Measurements from ENCODE around the gene NAA25. TPM values are rescaled to one million over a fixed set of nuclear protein-coding genes. Genes with fewer than 3 reads are reported as not detected.
"Not testable (repeated sequence)": the region's sequence is repeated elsewhere in the genome, so short reads cannot be mapped to it uniquely, and the experiment has no call there.

Gene NAA25
- total RNA-seq, 4 donors from 2014 or later, result 13.9 to 30.8 (median 23.0) TPM

- DNase-seq (ENCODE audit: low spot score in 2 of 2), result peak in 1 of 2 donors; percentile 18
- H3K4me3 ChIP-seq (ENCODE audit: low read depth, poor library complexity, severe bottlenecking), result no peak overlapping the region
- WGBS, 2 donors, result 86 to 88% methylated on average over 8 of the region's 8 CpGs
- no peak for TF ChIP-seq POLR2A (IDR thresholded peaks at IDR 0.05)
- TF ChIP-seq, protein P1, sequence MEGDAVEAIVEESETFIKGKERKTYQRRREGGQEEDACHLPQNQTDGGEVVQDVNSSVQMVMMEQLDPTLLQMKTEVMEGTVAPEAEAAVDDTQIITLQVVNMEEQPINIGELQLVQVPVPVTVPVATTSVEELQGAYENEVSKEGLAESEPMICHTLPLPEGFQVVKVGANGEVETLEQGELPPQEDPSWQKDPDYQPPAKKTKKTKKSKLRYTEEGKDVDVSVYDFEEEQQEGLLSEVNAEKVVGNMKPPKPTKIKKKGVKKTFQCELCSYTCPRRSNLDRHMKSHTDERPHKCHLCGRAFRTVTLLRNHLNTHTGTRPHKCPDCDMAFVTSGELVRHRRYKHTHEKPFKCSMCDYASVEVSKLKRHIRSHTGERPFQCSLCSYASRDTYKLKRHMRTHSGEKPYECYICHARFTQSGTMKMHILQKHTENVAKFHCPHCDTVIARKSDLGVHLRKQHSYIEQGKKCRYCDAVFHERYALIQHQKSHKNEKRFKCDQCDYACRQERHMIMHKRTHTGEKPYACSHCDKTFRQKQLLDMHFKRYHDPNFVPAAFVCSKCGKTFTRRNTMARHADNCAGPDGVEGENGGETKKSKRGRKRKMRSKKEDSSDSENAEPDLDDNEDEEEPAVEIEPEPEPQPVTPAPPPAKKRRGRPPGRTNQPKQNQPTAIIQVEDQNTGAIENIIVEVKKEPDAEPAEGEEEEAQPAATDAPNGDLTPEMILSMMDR (IDR thresholded peaks at IDR 0.05), result no peak
- intact Hi-C loops (cut with DNase I; ENCODE audit: low total_unique reads), result no loop called here
These were observed 4.7 kb downstream of the NAA25 start for GRCh38 chr12:112103758-112104503.

GRCh38 chr12:112102746-112103145 lies 5.8 kb downstream of the NAA25 start:
- DNase-seq (ENCODE audit: low spot score in 2 of 2), result peak in 1 of 2 donors; percentile 48
- intact Hi-C loops (cut with DNase I; ENCODE audit: low total_unique reads); H3K4me3 ChIP-seq (ENCODE audit: low read depth, poor library complexity, severe bottlenecking): not testable (repeated sequence)
- 94 to 97% methylated on average over 19 of the region's 19 CpGs for WGBS, 2 donors

DNA sequence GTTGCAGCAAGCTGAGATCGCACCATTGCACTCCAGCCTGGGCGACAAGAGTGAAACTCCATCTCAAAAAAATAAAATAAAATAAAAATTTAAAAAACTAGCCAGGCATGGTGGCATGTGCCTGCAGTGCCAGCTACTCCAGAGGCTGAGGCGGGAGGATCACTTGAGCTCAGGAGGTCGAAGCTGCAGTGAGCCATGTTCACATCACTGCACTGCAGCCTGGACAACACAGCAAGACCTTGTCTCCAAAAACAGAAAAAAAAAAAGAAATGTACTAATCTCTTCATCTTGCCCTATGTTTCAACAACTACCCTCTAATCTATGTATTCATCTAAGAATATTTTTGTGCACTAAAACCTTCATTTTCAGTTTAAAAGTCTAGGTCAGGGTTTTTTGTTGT lies 6.5 kb downstream of the NAA25 start:
- TF ChIP-seq, protein P1 (IDR thresholded peaks at IDR 0.05), result no peak
- no peak for TF ChIP-seq POLR2A (IDR thresholded peaks at IDR 0.05)
- intact Hi-C loops (cut with DNase I; ENCODE audit: low total_unique reads), result no loop called here
- H3K4me3 ChIP-seq (ENCODE audit: low read depth, poor library complexity, severe bottlenecking), result no peak overlapping the region
- DNase-seq (ENCODE audit: low spot score in 2 of 2), result peak in 1 of 2 donors; percentile 36
- 83 to 95% methylated on average over 4 of the region's 4 CpGs for WGBS, 2 donors

DNA sequence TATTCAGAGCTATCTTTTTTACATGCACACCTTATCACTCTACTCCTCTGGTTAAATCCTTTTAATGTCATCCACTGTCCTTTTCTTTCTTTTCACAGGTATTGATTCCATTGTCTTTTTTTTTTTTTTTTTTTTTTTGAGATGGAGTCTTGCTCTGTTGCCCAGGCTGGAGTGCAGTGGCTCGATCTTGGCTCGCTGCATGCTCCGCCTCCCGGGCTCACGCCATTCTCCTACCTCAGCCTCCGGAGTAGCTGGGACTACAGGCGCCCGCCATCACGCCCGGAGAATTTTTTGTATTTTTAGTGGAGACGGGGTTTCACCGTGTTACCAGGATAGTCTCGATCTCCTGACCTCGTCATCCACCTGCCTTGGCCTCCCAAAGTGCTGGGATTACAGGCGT lies 8.1 kb downstream of the NAA25 start:
- 94 to 99% methylated on average over 15 of the region's 15 CpGs for WGBS, 2 donors
- intact Hi-C loops (cut with DNase I; ENCODE audit: low total_unique reads); DNase-seq (ENCODE audit: low spot score in 2 of 2); H3K4me3 ChIP-seq (ENCODE audit: low read depth, poor library complexity, severe bottlenecking): not testable (repeated sequence)

DNA sequence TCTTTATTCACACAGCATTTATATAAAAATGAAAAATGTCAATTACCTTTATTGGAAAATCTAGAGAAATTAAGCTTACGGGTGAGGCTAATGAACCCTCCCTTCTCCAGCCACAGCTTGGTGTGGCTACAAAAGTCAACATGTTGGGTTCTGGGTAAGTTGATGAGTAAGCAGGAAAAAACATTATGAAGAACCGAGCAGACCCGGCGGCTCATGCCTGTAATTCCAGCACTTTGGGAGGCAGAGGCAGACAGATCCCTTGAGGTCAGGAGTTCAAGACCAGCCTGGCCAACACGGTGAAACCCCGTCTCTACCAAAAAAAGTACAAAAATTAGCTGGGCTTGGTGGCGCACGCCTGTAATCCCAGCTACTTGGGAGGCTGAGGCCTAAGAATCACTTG lies 10.9 kb downstream of the NAA25 start:
- WGBS, 2 donors, result 92 to 94% methylated on average over 8 of the region's 8 CpGs
- TF ChIP-seq, protein P1 (IDR thresholded peaks at IDR 0.05), result no peak
- TF ChIP-seq POLR2A (IDR thresholded peaks at IDR 0.05), result no peak
- no peak overlapping the region for H3K4me3 ChIP-seq (ENCODE audit: low read depth, poor library complexity, severe bottlenecking)
- intact Hi-C loops (cut with DNase I; ENCODE audit: low total_unique reads), result loop anchor here (10.0 kb wide), 1 partner anchor 287 kb away; the partner anchor contains the start of gene HECTD4
- no peak for DNase-seq (ENCODE audit: low spot score in 2 of 2)

- no peak overlapping the region for H3K4me3 ChIP-seq (ENCODE audit: low read depth, poor library complexity, severe bottlenecking)
- intact Hi-C loops (cut with DNase I; ENCODE audit: low total_unique reads), result loop anchor here (10.0 kb wide), 1 partner anchor 288 kb away; the partner anchor contains the start of gene HECTD4
- no peak for DNase-seq (ENCODE audit: low spot score in 2 of 2)
- no peak for TF ChIP-seq POLR2A (IDR thresholded peaks at IDR 0.05)
- TF ChIP-seq, protein P1 (IDR thresholded peaks at IDR 0.05), result no peak
- 55 to 56% methylated on average over 2 of the region's 2 CpGs for WGBS, 2 donors
These were observed 11.9 kb downstream of the NAA25 start for GRCh38 chr12:112096667-112097066.

DNA sequence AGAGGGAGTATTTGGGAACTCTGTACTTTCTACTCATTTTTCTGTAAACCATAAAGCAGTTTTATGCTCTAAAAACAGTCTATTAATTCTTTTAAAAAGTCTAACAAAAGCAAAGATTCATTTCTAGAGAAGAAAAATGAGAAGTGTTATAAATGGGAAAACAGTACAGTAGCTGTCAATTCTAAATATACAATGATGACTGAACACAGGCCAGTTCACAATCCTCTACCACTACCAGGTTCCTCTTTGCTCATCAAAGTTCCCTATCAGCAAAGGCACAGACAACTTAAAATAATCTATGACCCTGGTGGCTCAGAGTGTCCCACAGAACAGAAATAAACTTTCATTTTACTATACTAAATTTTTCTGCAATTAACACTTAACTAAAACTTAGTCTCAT lies 12.5 kb downstream of the NAA25 start:
- TF ChIP-seq, protein P1 (IDR thresholded peaks at IDR 0.05), result no peak
- TF ChIP-seq POLR2A (IDR thresholded peaks at IDR 0.05), result no peak
- DNase-seq (ENCODE audit: low spot score in 2 of 2), result no peak
- intact Hi-C loops (cut with DNase I; ENCODE audit: low total_unique reads), result loop anchor here (10.0 kb wide), 1 partner anchor 289 kb away; the partner anchor contains the start of gene HECTD4

More for the DNA sequence above, 12.5 kb downstream of the NAA25 start:
- H3K4me3 ChIP-seq (ENCODE audit: low read depth, poor library complexity, severe bottlenecking), result no peak overlapping the region

All from lower leg skin (tissue), 4 donors.